ENCODE measurements around the gene CCAR1. TPM values are rescaled to one million over a fixed set of nuclear protein-coding genes. Genes with fewer than 3 reads are reported as not detected.
"Not testable (repeated sequence)": the region's sequence is repeated elsewhere in the genome, so short reads cannot be mapped to it uniquely, and the experiment has no call there.

The CCAR1 gene, protein sequence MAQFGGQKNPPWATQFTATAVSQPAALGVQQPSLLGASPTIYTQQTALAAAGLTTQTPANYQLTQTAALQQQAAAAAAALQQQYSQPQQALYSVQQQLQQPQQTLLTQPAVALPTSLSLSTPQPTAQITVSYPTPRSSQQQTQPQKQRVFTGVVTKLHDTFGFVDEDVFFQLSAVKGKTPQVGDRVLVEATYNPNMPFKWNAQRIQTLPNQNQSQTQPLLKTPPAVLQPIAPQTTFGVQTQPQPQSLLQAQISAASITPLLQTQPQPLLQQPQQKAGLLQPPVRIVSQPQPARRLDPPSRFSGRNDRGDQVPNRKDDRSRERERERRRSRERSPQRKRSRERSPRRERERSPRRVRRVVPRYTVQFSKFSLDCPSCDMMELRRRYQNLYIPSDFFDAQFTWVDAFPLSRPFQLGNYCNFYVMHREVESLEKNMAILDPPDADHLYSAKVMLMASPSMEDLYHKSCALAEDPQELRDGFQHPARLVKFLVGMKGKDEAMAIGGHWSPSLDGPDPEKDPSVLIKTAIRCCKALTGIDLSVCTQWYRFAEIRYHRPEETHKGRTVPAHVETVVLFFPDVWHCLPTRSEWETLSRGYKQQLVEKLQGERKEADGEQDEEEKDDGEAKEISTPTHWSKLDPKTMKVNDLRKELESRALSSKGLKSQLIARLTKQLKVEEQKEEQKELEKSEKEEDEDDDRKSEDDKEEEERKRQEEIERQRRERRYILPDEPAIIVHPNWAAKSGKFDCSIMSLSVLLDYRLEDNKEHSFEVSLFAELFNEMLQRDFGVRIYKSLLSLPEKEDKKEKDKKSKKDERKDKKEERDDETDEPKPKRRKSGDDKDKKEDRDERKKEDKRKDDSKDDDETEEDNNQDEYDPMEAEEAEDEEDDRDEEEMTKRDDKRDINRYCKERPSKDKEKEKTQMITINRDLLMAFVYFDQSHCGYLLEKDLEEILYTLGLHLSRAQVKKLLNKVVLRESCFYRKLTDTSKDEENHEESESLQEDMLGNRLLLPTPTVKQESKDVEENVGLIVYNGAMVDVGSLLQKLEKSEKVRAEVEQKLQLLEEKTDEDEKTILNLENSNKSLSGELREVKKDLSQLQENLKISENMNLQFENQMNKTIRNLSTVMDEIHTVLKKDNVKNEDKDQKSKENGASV
- 86.8 TPM for polyA plus RNA-seq
- long read RNA-seq, donor 1, partial matches to known transcripts = 11 of 12 reads
- long read RNA-seq, donor 1, other reads (novel, unspliced or antisense) = 0 of 12 reads
- long read RNA-seq, donor 2, full-length matches to known transcripts = 8 of 87 reads
- long read RNA-seq, donor 2, partial matches to known transcripts = 74 of 87 reads
- long read RNA-seq, donor 2, other reads (novel, unspliced or antisense) = 5 of 87 reads
- long read RNA-seq, donor 3 = 0 reads
- long read RNA-seq, donor 4 = 0 reads
- long read RNA-seq, donor 5, partial matches to known transcripts = 6 of 6 reads
- long read RNA-seq, donor 5, other reads (novel, unspliced or antisense) = 0 of 6 reads
- long read RNA-seq, donor 6, transcript CCAR1-210 (3 exons, 701 nt) = major isoform, 6 of 66 reads
- long read RNA-seq, donor 6, partial matches to known transcripts = 59 of 66 reads
- long read RNA-seq, donor 6, other reads (novel, unspliced or antisense) = 0 of 66 reads
- long read RNA-seq, donor 7, partial matches to known transcripts = 20 of 23 reads
- long read RNA-seq, donor 7, other reads (novel, unspliced or antisense) = 0 of 23 reads
- long read RNA-seq, donor 8, transcript CCAR1-210 (3 exons, 701 nt) = major isoform, 5 of 110 reads
- long read RNA-seq, donor 8, partial matches to known transcripts = 102 of 110 reads
- long read RNA-seq, donor 8, other reads (novel, unspliced or antisense) = 0 of 110 reads
- long read RNA-seq, donor 9, partial matches to known transcripts = 39 of 43 reads
- long read RNA-seq, donor 9, other reads (novel, unspliced or antisense) = 0 of 43 reads
- long read RNA-seq, donor 10, transcript CCAR1-210 (3 exons, 701 nt) = major isoform, 5 of 49 reads
- long read RNA-seq, donor 10, partial matches to known transcripts = 43 of 49 reads
- long read RNA-seq, donor 10, other reads (novel, unspliced or antisense) = 0 of 49 reads
- long read RNA-seq, donor 11, partial matches to known transcripts = 18 of 22 reads
- long read RNA-seq, donor 11, other reads (novel, unspliced or antisense) = 0 of 22 reads

DNA sequence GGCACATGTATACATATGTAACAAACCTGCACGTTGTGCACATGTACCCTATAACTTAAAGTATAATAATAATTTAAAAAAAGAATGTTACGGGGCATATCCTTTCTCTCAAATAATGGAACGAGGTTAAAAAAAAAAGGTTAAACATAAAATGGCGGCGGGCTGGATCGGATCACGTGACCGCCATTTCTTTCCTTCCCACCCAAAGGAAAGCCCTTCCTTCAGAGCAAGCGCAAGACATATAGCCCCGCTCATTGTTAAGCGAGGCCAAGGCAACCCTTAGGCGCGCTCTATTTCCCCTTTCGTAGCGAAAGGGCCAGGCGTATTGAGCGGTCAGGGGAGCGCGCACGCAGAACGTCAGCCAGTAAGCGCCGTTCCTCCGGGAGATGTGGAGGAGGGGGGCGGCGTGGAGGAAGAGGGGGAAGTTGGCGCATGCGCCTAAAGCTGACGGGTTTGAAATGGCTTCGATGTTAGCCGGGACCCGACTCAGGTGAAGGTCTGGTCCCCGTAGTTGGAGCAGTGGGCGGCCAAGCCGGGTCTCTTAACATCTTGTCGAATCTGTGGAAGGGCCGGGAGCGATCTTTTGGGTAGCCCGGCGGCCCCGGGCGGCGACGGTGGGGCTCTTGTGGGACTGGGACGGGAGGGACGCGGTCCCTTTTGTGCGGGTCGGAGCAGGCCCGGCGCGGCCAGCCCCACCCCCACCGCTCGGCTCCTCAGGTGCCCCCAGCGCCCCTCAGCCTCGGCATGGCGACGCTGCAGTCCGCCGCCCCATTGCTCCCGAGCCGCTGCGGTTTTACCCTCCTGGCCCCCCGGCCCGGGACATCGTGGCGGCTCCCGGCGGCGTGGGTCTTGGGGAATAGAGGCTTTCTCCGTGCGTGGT, at the start of gene CCAR1:
CCAR1 (plus strand) TSS at position 447 of the 880 bp plus-strand sequence. CDS start 1,266 bp downstream, outside the sequence.
- Histone ChIP-seq H3K27ac (ENCODE audit: low read length) (peak within 1 kb of the TSS; percentile 79), H3K27me3 (ENCODE audit: control insufficient read depth, insufficient read depth, low read length) (no peaks in the 10 kb centered on the region), H3K36me3 (ENCODE audit: control insufficient read depth, insufficient read depth, low read length) (peaks cover 24% of the 10 kb centered on the region), H3K4me3 (ENCODE audit: low read length) (peak within 1 kb of the TSS; percentile 98), H3K9me3 (ENCODE audit: control insufficient read depth, low read depth, low read length) (no peaks in the 10 kb centered on the region), H3K4me1 (ENCODE audit: control insufficient read depth, insufficient read depth, low read length) (peaks cover 4% of the 10 kb centered on the region)
- DNase-seq = peak; percentile 99
- WGBS (ENCODE audit: insufficient coverage, low lambda C conversion rate) = no CpG with 5 or more reads among the region's 72 CpGs

GRCh38 chr10:68684413-68684812, 36.6 kb upstream of the CCAR1 start:
- H3K27ac ChIP-seq (ENCODE audit: low read length) = no peak overlapping the region
- H3K4me3 ChIP-seq (ENCODE audit: low read length) = no peak overlapping the region
- WGBS (ENCODE audit: insufficient coverage, low lambda C conversion rate) = 91% methylated on average over 3 of the region's 3 CpGs
- H3K9me3 ChIP-seq (ENCODE audit: control insufficient read depth, low read depth, low read length) = no peaks in the 10 kb centered on the region
- H3K4me1 ChIP-seq (ENCODE audit: control insufficient read depth, insufficient read depth, low read length) = no peaks in the 10 kb centered on the region
- no peak for DNase-seq
- peaks cover 31% of the 10 kb centered on the region for H3K36me3 ChIP-seq (ENCODE audit: control insufficient read depth, insufficient read depth, low read length)
- H3K27me3 ChIP-seq (ENCODE audit: control insufficient read depth, insufficient read depth, low read length) = no peaks in the 10 kb centered on the region

GRCh38 chr10:68696018-68696417, 25.0 kb upstream of the CCAR1 start:
- Histone ChIP-seq H3K27ac (ENCODE audit: low read length) (no peak overlapping the region), H3K36me3 (ENCODE audit: control insufficient read depth, insufficient read depth, low read length) (peaks cover 9% of the 10 kb centered on the region), H3K4me1 (ENCODE audit: control insufficient read depth, insufficient read depth, low read length) (no peaks in the 10 kb centered on the region), H3K27me3 (ENCODE audit: control insufficient read depth, insufficient read depth, low read length) (no peaks in the 10 kb centered on the region), H3K4me3 (ENCODE audit: low read length) (no peak overlapping the region), H3K9me3 (ENCODE audit: control insufficient read depth, low read depth, low read length) (no peaks in the 10 kb centered on the region)
- DNase-seq = no peak
- no CpG with 5 or more reads among the region's 1 CpG for WGBS (ENCODE audit: insufficient coverage, low lambda C conversion rate)

DNA sequence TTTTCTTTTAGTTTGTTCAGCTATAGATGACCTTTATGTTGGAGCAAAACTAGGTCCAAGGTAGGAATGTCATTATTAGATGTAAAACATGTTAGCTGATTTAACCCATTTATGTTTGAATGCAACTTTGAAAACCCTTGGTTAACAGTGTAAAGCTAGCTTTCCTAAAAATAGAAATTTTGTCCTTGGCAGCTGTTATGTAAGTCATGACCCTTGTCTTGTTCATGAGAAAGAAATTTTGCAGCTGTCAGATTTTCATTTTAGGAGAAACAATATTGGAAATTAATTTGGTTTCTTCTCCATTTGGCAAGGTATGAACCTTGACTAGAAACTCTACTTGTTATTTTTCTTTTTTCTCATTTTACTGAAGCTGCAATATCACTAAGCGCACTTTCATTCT, 23.9 kb upstream of the CCAR1 start:
- H3K9me3 ChIP-seq (ENCODE audit: control insufficient read depth, low read depth, low read length) = no peaks in the 10 kb centered on the region
- H3K36me3 ChIP-seq (ENCODE audit: control insufficient read depth, insufficient read depth, low read length) = no peaks in the 10 kb centered on the region
- H3K27me3 ChIP-seq (ENCODE audit: control insufficient read depth, insufficient read depth, low read length) = no peaks in the 10 kb centered on the region
- no peak for DNase-seq
- WGBS (ENCODE audit: insufficient coverage, low lambda C conversion rate) = 100% methylated on average over 1 of the region's 1 CpG
- H3K4me3 ChIP-seq (ENCODE audit: low read length) = no peak overlapping the region
- H3K27ac ChIP-seq (ENCODE audit: low read length) = no peak overlapping the region
- H3K4me1 ChIP-seq (ENCODE audit: control insufficient read depth, insufficient read depth, low read length) = no peaks in the 10 kb centered on the region

- Histone ChIP-seq H3K4me1 (ENCODE audit: control insufficient read depth, insufficient read depth, low read length) (no peaks in the 10 kb centered on the region), H3K36me3 (ENCODE audit: control insufficient read depth, insufficient read depth, low read length) (no peaks in the 10 kb centered on the region), H3K4me3 (ENCODE audit: low read length) (no peak overlapping the region), H3K27me3 (ENCODE audit: control insufficient read depth, insufficient read depth, low read length) (no peaks in the 10 kb centered on the region), H3K9me3 (ENCODE audit: control insufficient read depth, low read depth, low read length) (no peaks in the 10 kb centered on the region), H3K27ac (ENCODE audit: low read length) (no peak overlapping the region)
- no peak for DNase-seq
- WGBS (ENCODE audit: insufficient coverage, low lambda C conversion rate) = no CpG with 5 or more reads among the region's 1 CpG
Observed at GRCh38 chr10:68700197-68700596, 20.8 kb upstream of the CCAR1 start.

DNA sequence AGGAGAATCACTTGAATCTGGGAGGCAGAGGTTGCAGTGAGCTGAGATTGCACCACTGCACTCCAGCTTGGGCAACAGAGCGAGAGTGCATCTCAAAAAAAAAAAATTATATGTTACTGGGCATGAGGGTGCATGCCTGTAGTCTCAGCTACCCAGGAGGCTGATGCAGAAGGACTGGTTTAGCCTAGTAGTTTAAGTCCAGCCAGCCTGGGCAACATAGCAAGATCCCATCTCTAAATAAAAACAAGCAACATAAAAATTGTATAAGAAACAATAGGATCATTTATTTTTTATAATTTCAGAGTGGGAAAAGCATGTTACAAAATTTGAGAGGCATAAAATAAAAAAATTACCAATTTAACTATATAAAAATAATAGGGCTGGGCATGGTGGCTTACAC, 15.5 kb upstream of the CCAR1 start:
- no peak for DNase-seq
- no peaks in the 10 kb centered on the region for H3K4me1 ChIP-seq (ENCODE audit: control insufficient read depth, insufficient read depth, low read length)

DNA sequence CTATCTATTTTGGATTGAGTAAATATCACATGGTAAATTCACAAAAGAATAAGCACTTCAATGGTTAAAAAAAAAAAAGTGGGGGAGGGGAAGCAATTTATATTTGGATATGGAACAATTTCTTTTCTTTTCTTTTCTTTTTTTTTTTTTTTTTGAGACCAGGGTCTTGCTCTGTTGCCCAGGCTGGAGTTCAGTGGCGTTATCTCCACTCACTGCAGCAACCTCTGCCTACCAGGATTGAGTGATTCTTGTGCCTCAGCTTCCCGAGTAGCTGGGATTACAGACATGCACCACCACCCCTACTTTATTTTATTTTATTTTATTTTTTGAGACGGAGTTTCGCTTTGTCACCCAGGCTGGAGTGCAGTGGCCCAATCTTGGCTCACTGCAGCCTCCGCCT, 12.1 kb upstream of the CCAR1 start:
- not testable (repeated sequence) for H3K27ac ChIP-seq (ENCODE audit: low read length); H3K4me3 ChIP-seq (ENCODE audit: low read length); H3K4me1 ChIP-seq (ENCODE audit: control insufficient read depth, insufficient read depth, low read length); H3K36me3 ChIP-seq (ENCODE audit: control insufficient read depth, insufficient read depth, low read length); H3K9me3 ChIP-seq (ENCODE audit: control insufficient read depth, low read depth, low read length); H3K27me3 ChIP-seq (ENCODE audit: control insufficient read depth, insufficient read depth, low read length); DNase-seq
- 100% methylated on average over 1 of the region's 5 CpGs for WGBS (ENCODE audit: insufficient coverage, low lambda C conversion rate)

More for the DNA sequence above, 15.5 kb upstream of the CCAR1 start:
- WGBS (ENCODE audit: insufficient coverage, low lambda C conversion rate) = no CpG with 5 or more reads among the region's 1 CpG
- Histone ChIP-seq H3K27me3 (ENCODE audit: control insufficient read depth, insufficient read depth, low read length) (no peaks in the 10 kb centered on the region), H3K4me3 (ENCODE audit: low read length) (no peak overlapping the region), H3K36me3 (ENCODE audit: control insufficient read depth, insufficient read depth, low read length) (no peaks in the 10 kb centered on the region), H3K27ac (ENCODE audit: low read length) (no peak overlapping the region), H3K9me3 (ENCODE audit: control insufficient read depth, low read depth, low read length) (no peaks in the 10 kb centered on the region)

GRCh38 chr10:68713065-68713464, 8.0 kb upstream of the CCAR1 start:
- H3K27ac ChIP-seq (ENCODE audit: low read length); H3K36me3 ChIP-seq (ENCODE audit: control insufficient read depth, insufficient read depth, low read length); DNase-seq; H3K4me3 ChIP-seq (ENCODE audit: low read length); H3K4me1 ChIP-seq (ENCODE audit: control insufficient read depth, insufficient read depth, low read length); H3K9me3 ChIP-seq (ENCODE audit: control insufficient read depth, low read depth, low read length); H3K27me3 ChIP-seq (ENCODE audit: control insufficient read depth, insufficient read depth, low read length): not testable (repeated sequence)
- no CpG with 5 or more reads among the region's 13 CpGs for WGBS (ENCODE audit: insufficient coverage, low lambda C conversion rate)
